Measurements from ENCODE around the gene TRDN.

GRCh38 chr6:123417535-123417934, 219.2 kb downstream of the TRDN start:
- no peak for TF ChIP-seq POLR2A (IDR thresholded peaks at IDR 0.05)
- TF ChIP-seq CTCF (IDR thresholded peaks at IDR 0.05) = no peak

All from body of pancreas (tissue), 4 donors.